NCI-H1105 (cell line): ENCODE measurements around the gene ALDH3B2.
"Not testable (repeated sequence)": the region's sequence is repeated elsewhere in the genome, so short reads cannot be mapped to it uniquely, and the experiment has no call there.

Experiments
- DNase-seq: peaks from one replicate; lab custom pipeline; 2025; lab: John Stamatoyannopoulos, UW

ALDH3B2 gene

GRCh38 chr11:67629386-67630227, 44.8 kb downstream of the ALDH3B2 start, which contains the start of gene NUDT8:
Gene NUDT8 (minus strand): TSS chr11:67629937. CDS start chr11:67629911, 26 bp downstream.
- DNase-seq, result peak; percentile 25

DNA sequence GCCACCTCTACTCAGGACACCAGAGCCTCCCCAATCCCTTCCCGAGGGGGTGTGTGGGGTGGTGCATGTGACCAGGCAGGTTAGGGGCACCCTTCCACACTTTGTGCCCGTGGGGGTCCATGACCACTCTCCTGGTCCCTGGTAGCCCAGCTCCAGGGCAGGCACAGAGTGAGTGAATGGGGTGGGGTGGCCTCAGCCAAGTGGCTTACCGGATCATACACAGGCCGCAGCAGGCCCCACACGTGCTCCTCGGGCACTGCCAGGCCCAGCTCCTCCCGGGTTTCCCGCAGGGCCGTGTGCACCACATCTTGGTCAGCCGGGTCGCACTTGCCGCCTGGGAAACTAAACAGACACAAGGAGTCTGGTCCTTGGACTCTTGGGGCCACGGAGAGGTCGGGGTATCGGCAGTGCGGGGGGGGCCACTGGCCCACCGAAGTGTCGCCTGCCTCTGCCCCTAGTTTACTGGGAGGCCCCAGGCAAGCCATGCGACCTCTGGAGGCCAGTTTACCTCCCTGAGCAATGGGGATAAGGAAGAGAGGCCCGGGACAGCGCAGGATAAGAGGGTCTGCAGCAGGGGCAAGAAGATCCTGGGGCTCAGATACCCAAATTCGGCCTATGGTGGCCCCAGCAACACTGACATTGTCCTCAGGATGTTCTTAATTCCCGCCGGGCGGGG, 45.6 kb downstream of the ALDH3B2 start:
- no peak for DNase-seq

DNA sequence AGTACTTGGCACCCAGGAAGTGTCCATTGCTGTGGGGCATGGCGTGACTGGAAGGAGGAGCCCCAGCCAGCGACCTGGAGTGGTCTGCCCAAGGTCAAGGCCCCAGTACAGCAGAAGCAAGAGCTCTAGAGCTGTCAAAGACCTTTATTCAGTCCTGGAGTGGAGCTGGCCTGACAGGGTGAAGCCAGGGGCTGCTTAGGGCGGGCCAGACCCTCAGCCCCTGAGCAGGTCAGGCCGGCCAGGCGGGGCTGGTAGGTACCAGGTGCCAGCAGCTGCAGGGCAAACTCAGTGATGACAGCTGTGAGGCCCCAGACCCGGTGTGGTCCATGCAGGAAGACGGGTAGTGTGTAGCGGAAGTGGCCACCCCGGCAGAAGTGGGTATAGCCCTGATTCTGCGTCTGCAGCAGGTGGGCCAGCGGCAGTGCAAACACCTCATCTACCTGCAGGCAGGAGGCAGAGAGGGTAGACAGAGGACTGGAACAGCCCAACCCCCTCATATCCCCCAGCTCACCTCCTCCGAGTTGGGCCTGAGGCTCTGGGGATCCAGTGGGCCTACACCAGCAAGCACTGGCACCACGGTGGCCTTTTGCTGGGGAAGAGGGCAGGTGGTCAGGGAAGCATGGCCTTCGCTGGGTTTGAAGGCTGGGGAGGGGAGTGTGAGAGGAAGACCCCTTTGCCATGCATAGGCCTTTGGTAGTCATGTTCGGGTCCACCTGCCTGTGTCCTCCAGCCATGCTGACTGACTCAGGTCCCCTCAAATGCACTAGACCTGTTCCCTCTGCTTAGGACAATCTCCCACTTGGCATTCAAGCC, 46.4 kb downstream of the ALDH3B2 start:
- DNase-seq, result no peak

DNA sequence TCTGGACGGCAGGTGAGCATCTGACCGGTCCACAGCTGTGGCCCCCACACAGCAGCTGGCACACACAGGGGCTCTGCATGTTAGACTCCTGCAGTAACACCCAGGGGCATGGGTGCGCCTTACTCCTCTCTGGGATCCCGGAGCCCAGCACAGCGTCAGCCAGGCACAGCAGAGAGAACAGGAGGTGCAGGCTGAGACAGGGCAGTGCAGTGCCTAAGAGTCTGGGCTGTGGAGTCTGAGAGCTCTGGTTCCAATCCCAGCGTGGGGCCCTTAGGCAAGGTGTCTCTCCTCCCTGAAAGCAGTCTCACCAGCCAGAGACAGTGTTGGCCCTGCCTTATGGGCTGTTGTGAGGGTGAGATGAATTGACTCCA, 47.0 kb downstream of the ALDH3B2 start:
- no peak for DNase-seq

DNA sequence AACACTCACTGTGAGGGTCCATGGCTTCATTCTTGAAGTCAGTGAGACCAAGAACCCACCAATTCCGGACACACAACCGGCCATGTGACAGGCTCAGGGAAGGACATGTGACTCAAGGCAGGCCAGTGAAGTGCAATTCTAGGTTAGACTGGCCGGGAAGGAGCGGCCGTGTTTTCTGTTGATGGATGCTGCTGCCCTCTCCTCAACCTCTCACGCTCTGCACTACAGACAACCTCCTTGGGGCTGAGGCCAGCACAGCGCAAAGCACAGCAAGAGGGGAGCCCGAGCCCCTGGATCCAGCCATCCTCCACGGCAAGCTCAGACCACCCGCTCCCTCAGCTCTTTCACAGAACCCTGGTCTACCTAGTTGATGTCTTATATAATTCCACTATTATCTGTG, 47.5 kb downstream of the ALDH3B2 start:
- no peak for DNase-seq

GRCh38 chr11:67626131-67626833, 48.1 kb downstream of the ALDH3B2 start:
- not testable (repeated sequence) for DNase-seq

- not testable (repeated sequence) for DNase-seq
These were observed 50.6 kb downstream of the ALDH3B2 start for GRCh38 chr11:67623795-67624194.

DNA sequence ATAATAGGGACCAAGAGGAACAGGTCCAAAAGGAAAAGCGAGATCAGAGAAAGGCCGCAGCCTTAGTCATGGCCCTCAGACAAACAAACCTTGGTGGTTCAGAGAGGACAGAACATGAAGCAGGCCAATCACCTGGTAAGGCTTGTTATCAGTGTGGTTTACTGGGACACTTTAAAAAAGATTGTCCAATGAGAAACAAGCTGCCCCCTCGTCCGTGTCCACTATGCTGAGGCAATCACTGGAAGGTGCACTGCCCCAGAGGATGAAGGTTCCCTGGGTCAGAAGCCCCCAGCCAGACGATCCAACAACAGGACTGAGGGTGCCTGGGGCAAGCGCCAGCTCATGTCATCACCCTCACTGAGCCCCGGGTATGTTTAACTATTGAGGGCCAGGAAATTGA, 51.5 kb downstream of the ALDH3B2 start:
- DNase-seq, result not testable (repeated sequence)

DNA sequence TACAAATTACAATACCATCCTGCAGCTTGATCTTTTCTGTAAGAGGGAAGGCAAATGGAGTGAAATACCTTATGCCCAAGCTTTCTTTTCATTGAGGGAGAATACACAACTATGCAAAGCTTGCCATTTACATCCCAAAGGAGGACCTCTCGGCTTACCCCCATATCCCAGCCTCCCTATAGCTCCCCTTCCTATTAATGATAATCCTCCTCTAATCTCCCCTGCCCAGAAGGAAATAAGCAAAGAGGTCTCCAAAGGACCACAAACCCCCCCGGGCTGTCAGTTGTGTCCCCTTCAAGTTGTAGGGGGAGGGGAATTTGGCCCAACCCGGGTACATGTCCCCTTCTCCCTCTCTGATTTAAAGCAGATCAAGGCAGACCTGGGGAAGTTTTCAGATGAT, 52.5 kb downstream of the ALDH3B2 start:
- not testable (repeated sequence) for DNase-seq

- not testable (repeated sequence) for DNase-seq
These were observed 53.8 kb downstream of the ALDH3B2 start for GRCh38 chr11:67620621-67621020.

DNA sequence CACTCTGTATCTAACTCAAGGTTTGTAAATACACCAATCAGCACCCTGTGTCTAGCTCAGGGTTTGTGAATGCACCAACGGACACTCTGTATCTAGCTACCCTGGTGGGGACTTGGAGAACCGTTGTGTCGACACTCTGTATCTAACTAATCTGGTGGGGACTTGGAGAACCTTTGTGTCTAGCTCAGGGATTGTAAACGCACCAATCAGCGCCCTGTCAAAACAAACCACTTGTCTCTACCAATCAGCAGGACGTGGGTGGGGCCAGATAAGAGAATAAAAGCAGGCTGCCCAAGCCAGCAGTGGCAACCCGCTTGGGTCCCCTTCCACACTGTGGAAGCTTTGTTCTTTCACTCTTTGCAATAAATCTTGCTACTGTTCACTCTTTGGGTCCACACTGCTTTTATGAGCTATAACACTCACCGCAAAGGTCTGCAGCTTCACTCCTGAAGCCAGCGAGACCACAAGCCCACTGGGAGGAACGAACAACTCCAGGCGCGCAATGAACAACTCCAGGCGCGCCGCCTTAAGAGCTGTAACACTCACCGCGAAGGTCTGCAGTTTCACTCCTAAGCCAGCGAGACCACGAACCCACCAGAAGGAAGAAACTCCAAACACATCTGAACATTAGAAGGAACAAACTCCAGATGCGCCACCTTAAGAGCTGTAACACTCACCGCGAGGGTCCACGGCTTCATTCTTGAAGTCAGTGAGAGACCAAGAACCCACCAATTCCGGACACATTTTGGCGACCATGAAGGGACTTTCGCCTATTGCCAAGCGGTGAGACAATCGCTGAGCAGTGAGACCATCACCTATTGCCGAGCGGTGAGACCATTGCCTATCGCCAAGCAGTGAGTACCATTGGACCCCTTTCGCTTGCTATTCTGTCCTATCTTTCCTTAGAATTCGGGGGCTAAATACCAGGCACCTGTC, 54.5 kb downstream of the ALDH3B2 start:
- DNase-seq, result not testable (repeated sequence)

GRCh38 chr11:67618901-67619659, 55.3 kb downstream of the ALDH3B2 start:
- not testable (repeated sequence) for DNase-seq

- DNase-seq, result no peak
These were observed 57.0 kb downstream of the ALDH3B2 start for GRCh38 chr11:67617243-67617953.

DNA sequence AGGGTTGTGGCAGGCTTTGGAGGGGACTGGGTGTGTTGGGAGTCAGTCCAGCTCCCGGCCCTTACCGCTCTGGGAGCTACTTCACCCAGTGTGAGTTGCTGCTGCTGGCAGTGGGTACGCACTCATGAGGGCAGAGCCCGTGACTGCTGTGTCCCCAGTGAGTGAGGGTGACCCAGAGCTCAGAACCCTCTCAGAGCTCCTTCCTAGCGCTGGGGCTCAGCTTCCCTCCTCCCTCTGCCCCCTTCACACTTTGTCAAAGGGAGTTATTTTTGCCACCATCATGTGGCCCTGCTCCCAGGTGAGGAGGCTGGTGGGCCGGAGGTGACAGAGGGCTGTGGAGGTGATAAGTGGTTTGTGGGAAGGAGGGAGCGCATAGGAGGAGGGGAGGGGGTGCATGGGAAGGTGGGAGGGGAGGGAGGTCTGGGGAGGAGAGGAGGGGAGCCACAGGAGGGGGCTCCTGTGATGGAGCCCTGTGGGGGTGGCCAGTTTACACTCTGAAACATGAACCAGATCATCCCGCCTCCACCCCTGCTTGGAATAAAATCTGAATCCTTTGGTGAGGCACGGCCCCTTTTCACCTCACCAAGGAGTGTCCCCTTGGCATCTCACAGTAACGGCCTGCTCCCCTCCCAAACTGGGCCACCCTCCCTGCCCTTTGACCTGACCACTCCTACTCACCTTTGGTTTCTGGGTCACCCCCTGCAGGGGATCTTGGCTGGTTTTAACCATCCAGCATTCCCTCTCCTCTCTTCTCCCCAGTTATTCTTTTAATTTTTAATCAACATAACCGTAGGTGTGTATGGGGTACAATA, 57.8 kb downstream of the ALDH3B2 start:
- DNase-seq, result no peak

DNA sequence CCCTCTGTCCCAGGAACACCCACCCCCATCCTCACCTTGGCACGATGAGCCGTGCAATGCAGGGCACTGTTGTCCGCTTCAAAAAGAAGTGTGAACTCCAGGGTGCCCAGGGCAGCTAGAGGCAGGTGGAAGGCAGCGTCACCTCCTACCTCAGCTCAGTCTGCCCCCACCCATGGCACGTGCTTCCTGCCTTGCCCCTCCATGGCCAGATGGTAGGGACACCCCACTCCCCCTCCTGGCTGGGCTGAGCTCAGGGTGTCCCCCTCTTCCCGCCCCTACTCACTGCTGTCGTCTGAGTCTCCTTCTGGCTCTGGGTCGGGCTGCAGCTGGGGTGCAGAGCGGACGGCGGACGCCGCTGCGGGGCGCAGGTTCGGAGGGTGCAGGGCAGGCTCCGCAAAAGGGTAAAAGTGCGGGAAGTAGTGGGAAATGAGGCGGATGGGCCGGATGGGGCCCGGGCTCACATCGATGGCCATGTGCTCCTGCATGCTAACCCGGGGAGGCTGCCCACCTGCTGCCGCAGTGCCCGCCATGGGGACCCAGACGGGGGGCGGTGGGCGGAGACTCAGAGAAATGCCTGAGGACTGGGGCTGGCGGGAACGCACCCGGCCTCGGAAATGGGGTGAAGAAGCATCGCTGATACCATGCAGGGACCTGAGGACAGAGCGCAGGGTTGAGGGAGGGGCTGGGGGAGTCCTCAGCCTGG, 58.5 kb downstream of the ALDH3B2 start:
- no peak for DNase-seq

- peak; percentile 18 for DNase-seq
These were observed 59.4 kb downstream of the ALDH3B2 start for GRCh38 chr11:67614730-67615714.
